Suprapubic skin (tissue), 4 donors: ENCODE data around the gene LYZL6.

Source experiments
- POLR2A ChIP-seq, 2 donors: fragments of 450-650 bp; IDR thresholded peaks; one replicate each; pipeline ENCODE4 v1.6.1; 2017; ENCODE audit warnings: antibody characterized with exemption in 2 of 2, mild to moderate bottlenecking in 2 of 2, moderate library complexity in 2 of 2
- POLR2AphosphoS5 ChIP-seq, 3 donors: sonication (generic); formaldehyde crosslinking; IDR thresholded peaks; one replicate each; pipeline ENCODE4 v1.6.1; 2017; ENCODE audit warnings: antibody characterized with exemption in 3 of 3
- TF ChIP-seq, protein P1 (sequence below), 2 donors: fragments of 200-600 bp in 1 of 2; fragments of 450-650 bp in 1 of 2; sonication (generic) in 1 of 2; IDR thresholded peaks; one replicate each; pipeline ENCODE4 v1.5.1; 2016 to 2019; ENCODE audit warnings: antibody characterized with exemption in 2 of 2, mild to moderate bottlenecking in 1 of 2, moderate library complexity in 1 of 2

DNA sequence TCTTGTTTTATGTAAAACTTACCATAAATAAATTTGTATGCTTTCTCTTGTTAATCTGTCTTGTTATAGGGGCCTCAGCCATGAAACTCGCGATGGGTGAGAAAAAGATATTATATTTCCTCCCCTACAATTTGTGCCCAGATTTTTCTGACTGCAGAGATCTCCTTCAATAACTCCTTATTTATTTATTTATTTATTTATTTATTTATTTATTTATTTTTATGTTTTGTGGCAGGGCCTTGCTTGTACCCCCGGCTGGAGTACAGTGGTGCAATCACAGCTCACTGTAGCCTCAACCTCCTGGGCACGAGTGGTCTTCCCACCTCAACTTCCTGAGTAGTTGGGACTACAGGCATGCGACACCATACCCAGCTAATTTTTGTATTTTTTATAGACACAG lies 40.1 kb downstream of the LYZL6 start:
- TF ChIP-seq, protein P1, sequence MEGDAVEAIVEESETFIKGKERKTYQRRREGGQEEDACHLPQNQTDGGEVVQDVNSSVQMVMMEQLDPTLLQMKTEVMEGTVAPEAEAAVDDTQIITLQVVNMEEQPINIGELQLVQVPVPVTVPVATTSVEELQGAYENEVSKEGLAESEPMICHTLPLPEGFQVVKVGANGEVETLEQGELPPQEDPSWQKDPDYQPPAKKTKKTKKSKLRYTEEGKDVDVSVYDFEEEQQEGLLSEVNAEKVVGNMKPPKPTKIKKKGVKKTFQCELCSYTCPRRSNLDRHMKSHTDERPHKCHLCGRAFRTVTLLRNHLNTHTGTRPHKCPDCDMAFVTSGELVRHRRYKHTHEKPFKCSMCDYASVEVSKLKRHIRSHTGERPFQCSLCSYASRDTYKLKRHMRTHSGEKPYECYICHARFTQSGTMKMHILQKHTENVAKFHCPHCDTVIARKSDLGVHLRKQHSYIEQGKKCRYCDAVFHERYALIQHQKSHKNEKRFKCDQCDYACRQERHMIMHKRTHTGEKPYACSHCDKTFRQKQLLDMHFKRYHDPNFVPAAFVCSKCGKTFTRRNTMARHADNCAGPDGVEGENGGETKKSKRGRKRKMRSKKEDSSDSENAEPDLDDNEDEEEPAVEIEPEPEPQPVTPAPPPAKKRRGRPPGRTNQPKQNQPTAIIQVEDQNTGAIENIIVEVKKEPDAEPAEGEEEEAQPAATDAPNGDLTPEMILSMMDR (IDR thresholded peaks at IDR 0.05): no peak
- TF ChIP-seq POLR2A (IDR thresholded peaks at IDR 0.05) (no peak), POLR2AphosphoS5 (IDR thresholded peaks at IDR 0.05) (no peak)
